Mammary epithelial cell (primary cell): Measurements from ENCODE around the gene TMPRSS11D.

Experiments
- CTCF ChIP-seq, 2 donors: IDR thresholded peaks in 1 of 2; conservative IDR thresholded peaks in 1 of 2; 2 replicates each; pipeline ENCODE4 v1.5.1; 2011 to 2012; ENCODE audit warnings: inconsistent platforms in 2 of 2, low read length in 2 of 2, mild to moderate bottlenecking in 2 of 2, control low read depth in 1 of 2, low read depth in 1 of 2; ENCODE audit not compliant: insufficient read depth in 1 of 2; ENCODE audit errors: extremely low read depth in 1 of 2
- EZH2 ChIP-seq: IDR thresholded peaks from 2 replicates; pipeline ENCODE4 v1.6.1; 2012; ENCODE audit warnings: low read length, inconsistent platforms, borderline replicate concordance

GRCh38 chr4:67776746-67777145, 107.1 kb downstream of the TMPRSS11D start:
- no peak for TF ChIP-seq CTCF (conservative IDR thresholded peaks at IDR 0.05 in 1 of 2, IDR thresholded peaks at IDR 0.05 in 1 of 2; ENCODE audit: extremely low read depth in 1 of 2, insufficient read depth in 1 of 2, low read depth in 1 of 2, low read length in 2 of 2)
- no peak for TF ChIP-seq EZH2
